GM21528 (cell line): ENCODE measurements around the gene ZNF519.

Experiments used
- ATAC-seq: cut with Tn5 transposase; IDR thresholded peaks from one replicate; pipeline ENCODE4 v1.9.1; 2021; ENCODE audit warnings: mild to moderate bottlenecking, moderate library complexity; ENCODE audit not compliant: unreplicated experiment, low FRiP score

Gene ZNF519

GRCh38 chr18:14100503-14101286, 31.5 kb downstream of the ZNF519 start:
- ATAC-seq, result no peak

- ATAC-seq, result no peak
Observed at GRCh38 chr18:14098428-14098827, 33.8 kb downstream of the ZNF519 start.

- ATAC-seq, result no peak
Observed at GRCh38 chr18:14097761-14098160, 34.5 kb downstream of the ZNF519 start.

- ATAC-seq, result peak; percentile 71
Observed at GRCh38 chr18:14093307-14093915, 38.8 kb downstream of the ZNF519 start.

- no peak for ATAC-seq
Observed at GRCh38 chr18:14092625-14093306, 39.5 kb downstream of the ZNF519 start.

- ATAC-seq, result no peak
Observed at GRCh38 chr18:14089781-14090180, 42.5 kb downstream of the ZNF519 start.

- ATAC-seq, result no peak
Observed at GRCh38 chr18:14089191-14089590, 43.0 kb downstream of the ZNF519 start.

- ATAC-seq, result no peak
Observed at GRCh38 chr18:14086458-14087231, 45.6 kb downstream of the ZNF519 start.

- no peak for ATAC-seq
Observed at GRCh38 chr18:14085770-14086457, 46.3 kb downstream of the ZNF519 start.

- no peak for ATAC-seq
Observed at GRCh38 chr18:14075196-14075595, 57.0 kb downstream of the ZNF519 start.

- ATAC-seq, result no peak
Observed at GRCh38 chr18:14074187-14074586, 58.0 kb downstream of the ZNF519 start.

GRCh38 chr18:14053661-14054060, 78.6 kb downstream of the ZNF519 start:
- no peak for ATAC-seq
